Lung (tissue), 12 donors: ENCODE measurements around the gene DNER. TPM values are rescaled to one million over a fixed set of nuclear protein-coding genes. Genes with fewer than 3 reads are reported as not detected.

Experiments used
- ATAC-seq: fragments of 200-7000 bp; cut with Tn5 transposase; one replicate; pipeline ENCODE4 v1.9.1; 2020; ENCODE audit warnings: moderate number of reproducible peaks; ENCODE audit not compliant: insufficient read depth, low FRiP score
- DNase-seq, 3 donors: peaks; one replicate each; pipeline ENCODE4 v3.0.0-alpha.2; 2013 to 2017
- H3K27ac ChIP-seq, 2 donors: one replicate each; pipeline ENCODE4 v1.5.1; 2013; ENCODE audit warnings: mild to moderate bottlenecking in 2 of 2, moderate library complexity in 2 of 2, control low read depth in 1 of 2, inconsistent platforms in 1 of 2, low read depth in 1 of 2, low read length in 1 of 2
- H3K27me3 ChIP-seq, 3 donors: one replicate each; pipeline ENCODE4 v1.5.1; 2013; ENCODE audit warnings: low read length in 2 of 3; ENCODE audit not compliant: control insufficient read depth in 3 of 3, insufficient read depth in 3 of 3
- H3K36me3 ChIP-seq, 4 donors: one replicate each; pipeline ENCODE4 v1.5.1; 2013; ENCODE audit warnings: low read length in 4 of 4, mild to moderate bottlenecking in 1 of 4, moderate library complexity in 1 of 4; ENCODE audit not compliant: control insufficient read depth in 4 of 4, insufficient read depth in 4 of 4
- H3K4me1 ChIP-seq, 5 donors: one replicate each; pipeline ENCODE4 v1.5.1; 2013; ENCODE audit warnings: low read length in 5 of 5, mild to moderate bottlenecking in 2 of 5, moderate library complexity in 1 of 5; ENCODE audit not compliant: control insufficient read depth in 5 of 5, insufficient read depth in 5 of 5
- H3K4me3 ChIP-seq: one replicate; pipeline ENCODE4 v1.5.1; 2013; ENCODE audit warnings: mild to moderate bottlenecking, control low read depth, moderate library complexity
- H3K9ac ChIP-seq, 2 donors: one replicate each; pipeline ENCODE4 v1.5.1; 2013; ENCODE audit warnings: low read length in 2 of 2, control low read depth in 1 of 2; ENCODE audit not compliant: insufficient read depth in 1 of 2
- H3K9me3 ChIP-seq, 4 donors: one replicate each; pipeline ENCODE4 v1.5.1; 2013; ENCODE audit warnings: low read length in 3 of 4, mild to moderate bottlenecking in 1 of 4, moderate library complexity in 1 of 4; ENCODE audit not compliant: control insufficient read depth in 4 of 4, insufficient read depth in 3 of 4
- WGBS, 2 donors: extraction: QIAGEN DNeasy Blood & Tissue Kit; methylation state at CpG; one replicate each; pipeline ENCODE4 v1.1.7; 2013; 5-methylcytosine and 5-hydroxymethylcytosine counted together
- polyA plus RNA-seq, 2 donors: library from polyadenylated mRNA; stranded (reverse); fragments of 200-250 nt; gene quantifications; one replicate each; pipeline ENCODE4 v1.2.1, GENCODE V29; 2013
- total RNA-seq, 2 donors: library from RNA; depleted of rRNA in 1 of 2; stranded (reverse); fragments of >200 nt in 1 of 2; gene quantifications; one replicate each; pipeline ENCODE4 v1.2.1, GENCODE V29; 2014 to 2021
- TF ChIP-seq, protein P1 (sequence below): IDR thresholded peaks from 2 replicates; pipeline ENCODE4 v1.5.1; 2012; ENCODE audit warnings: mild to moderate bottlenecking; ENCODE audit errors: control extremely low read depth, extremely low read depth
- donor health status: control.
- donor health status: control.
- donor health status: Bipolar disorder and iron deficiency.
- donor health status: healthy.
- donor health status: DM: yes; HTN: yes; CAD: no.

The DNER gene
- total and polyA plus RNA-seq, 4 donors = 0.63 to 5.8 (median 3.3) TPM

DNA sequence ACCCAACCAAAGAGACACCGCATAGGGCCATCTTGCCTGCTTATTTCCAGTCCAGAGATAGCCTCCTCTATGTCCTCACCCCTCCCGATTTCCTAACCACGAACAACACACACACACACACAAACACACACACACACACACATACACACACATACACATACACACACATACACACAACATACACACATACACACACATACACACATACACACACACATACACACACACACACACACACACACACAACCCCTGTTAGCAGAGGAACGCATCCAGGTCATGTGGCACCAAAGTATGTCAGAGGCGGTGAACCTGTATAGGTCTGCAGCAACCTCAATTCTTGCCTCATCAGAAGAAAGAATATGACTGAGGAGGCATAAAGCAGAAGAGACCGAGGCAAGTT lies 18.5 kb upstream of the DNER start:
- Histone ChIP-seq H3K4me3 (no peak overlapping the region), H3K27me3 (no peaks in the 10 kb centered on the region), H3K9me3 (peaks cover 0 to 10% (median 3%) of the 10 kb centered on the region in 4 donors), H3K9ac (no peak overlapping the region), H3K27ac (no peak overlapping the region), H3K36me3 (no peaks in the 10 kb centered on the region), H3K4me1 (peaks cover 0 to 2% (median 0%) of the 10 kb centered on the region in 5 donors)
- no peak for DNase-seq
- 85 to 94% methylated on average over 6 of the region's 6 CpGs for WGBS, 2 donors
- no peak for ATAC-seq
- TF ChIP-seq, protein P1, sequence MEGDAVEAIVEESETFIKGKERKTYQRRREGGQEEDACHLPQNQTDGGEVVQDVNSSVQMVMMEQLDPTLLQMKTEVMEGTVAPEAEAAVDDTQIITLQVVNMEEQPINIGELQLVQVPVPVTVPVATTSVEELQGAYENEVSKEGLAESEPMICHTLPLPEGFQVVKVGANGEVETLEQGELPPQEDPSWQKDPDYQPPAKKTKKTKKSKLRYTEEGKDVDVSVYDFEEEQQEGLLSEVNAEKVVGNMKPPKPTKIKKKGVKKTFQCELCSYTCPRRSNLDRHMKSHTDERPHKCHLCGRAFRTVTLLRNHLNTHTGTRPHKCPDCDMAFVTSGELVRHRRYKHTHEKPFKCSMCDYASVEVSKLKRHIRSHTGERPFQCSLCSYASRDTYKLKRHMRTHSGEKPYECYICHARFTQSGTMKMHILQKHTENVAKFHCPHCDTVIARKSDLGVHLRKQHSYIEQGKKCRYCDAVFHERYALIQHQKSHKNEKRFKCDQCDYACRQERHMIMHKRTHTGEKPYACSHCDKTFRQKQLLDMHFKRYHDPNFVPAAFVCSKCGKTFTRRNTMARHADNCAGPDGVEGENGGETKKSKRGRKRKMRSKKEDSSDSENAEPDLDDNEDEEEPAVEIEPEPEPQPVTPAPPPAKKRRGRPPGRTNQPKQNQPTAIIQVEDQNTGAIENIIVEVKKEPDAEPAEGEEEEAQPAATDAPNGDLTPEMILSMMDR = no peak

DNA sequence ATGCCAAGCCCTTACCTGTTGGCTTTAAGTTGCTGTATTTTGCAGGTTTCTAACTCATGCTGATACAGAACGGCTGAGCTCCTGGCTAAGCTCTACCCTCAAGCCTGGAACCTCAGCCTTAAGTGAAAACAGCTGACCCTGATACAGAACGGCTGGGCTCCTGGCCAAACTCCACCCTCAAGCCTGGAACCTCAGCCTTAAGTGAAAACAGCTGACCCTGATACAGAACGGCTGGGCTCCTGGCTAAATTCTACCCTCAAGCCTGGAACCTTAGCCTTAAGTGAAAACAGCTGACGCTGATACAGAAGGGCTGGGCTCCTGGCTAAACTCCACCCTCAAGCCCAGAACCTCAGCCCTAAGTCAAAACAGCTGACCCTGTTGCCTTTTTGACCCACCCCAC lies 17.6 kb upstream of the DNER start:
- TF ChIP-seq, protein P1 = no peak
- WGBS, 2 donors = 50 to 54% methylated on average over 4 of the region's 4 CpGs
- no peak for ATAC-seq

GRCh38 chr2:229731363-229731762 lies 17.0 kb upstream of the DNER start:
- H3K27me3 ChIP-seq = no peaks in the 10 kb centered on the region
- peaks cover 0 to 2% (median 0%) of the 10 kb centered on the region in 5 donors for H3K4me1 ChIP-seq
- no peak for DNase-seq
- no peak overlapping the region for H3K4me3 ChIP-seq
- no peak for ATAC-seq
- H3K9ac ChIP-seq = no peak overlapping the region
- H3K9me3 ChIP-seq = peaks cover 0 to 8% (median 0%) of the 10 kb centered on the region in 4 donors
- H3K27ac ChIP-seq = no peak overlapping the region
- 81 to 91% methylated on average over 5 of the region's 5 CpGs for WGBS, 2 donors
- no peaks in the 10 kb centered on the region for H3K36me3 ChIP-seq
- TF ChIP-seq, protein P1 = no peak

More for the DNA sequence above, 17.6 kb upstream of the DNER start:
- Histone ChIP-seq H3K9ac (no peak overlapping the region), H3K4me1 (peaks cover 0 to 2% (median 0%) of the 10 kb centered on the region in 5 donors), H3K27me3 (no peaks in the 10 kb centered on the region), H3K9me3 (peaks cover 0 to 10% (median under 1%) of the 10 kb centered on the region in 4 donors), H3K4me3 (no peak overlapping the region), H3K27ac (no peak overlapping the region), H3K36me3 (no peaks in the 10 kb centered on the region)
- DNase-seq = no peak

DNA sequence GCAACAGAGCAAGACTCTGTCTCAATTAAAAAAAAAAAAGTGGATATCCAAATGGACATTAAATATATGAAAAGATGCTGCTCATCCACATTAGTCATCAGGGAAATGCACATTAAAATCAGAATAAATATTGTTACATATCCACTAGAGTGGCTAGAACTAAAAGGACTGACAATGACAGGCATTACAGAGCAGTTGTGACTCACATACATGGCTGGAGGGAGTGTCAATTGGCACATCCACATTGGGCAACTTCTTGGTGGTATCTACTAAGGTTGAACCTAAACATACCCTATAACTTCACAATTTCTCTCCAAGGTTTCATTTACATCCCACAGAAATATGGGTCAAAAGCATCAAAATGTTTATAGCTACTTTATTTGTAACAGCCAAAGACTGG lies 14.0 kb upstream of the DNER start:
- H3K9ac ChIP-seq = no peak overlapping the region
- H3K27me3 ChIP-seq = peaks cover 0 to 2% (median 0%) of the 10 kb centered on the region in 3 donors
- ATAC-seq = no peak
- DNase-seq = no peak
- no peaks in the 10 kb centered on the region for H3K36me3 ChIP-seq
- no peaks in the 10 kb centered on the region for H3K9me3 ChIP-seq
- peaks cover 0 to 2% (median 0%) of the 10 kb centered on the region in 5 donors for H3K4me1 ChIP-seq
- TF ChIP-seq, protein P1 = no peak
- no peak overlapping the region for H3K4me3 ChIP-seq
- no peak overlapping the region for H3K27ac ChIP-seq
